B cell (primary cell): ENCODE results near the gene LSM3. TPM values are rescaled to one million over a fixed set of nuclear protein-coding genes. Genes with fewer than 3 reads are reported as not detected.

Experiments
- ATAC-seq: fragments of 200-7000 bp; cut with Tn5 transposase; one replicate; pipeline ENCODE4 v1.10.0; 2021; ENCODE audit warnings: low read depth, mild to moderate bottlenecking, moderate number of reproducible peaks, moderate library complexity
- CTCF ChIA-PET: fragments of 350-600 bp; sonication (Branson Sonifier 250); formaldehyde crosslinking; loops from one replicate; lab custom pipeline; 2021; ENCODE audit warnings: antibody characterized with exemption, inconsistent platforms; lab: Charles Lee
- POLR2A ChIA-PET: fragments of 350-600 bp; sonication (Branson Sonifier 250); formaldehyde crosslinking; loops from one replicate; lab custom pipeline; 2021; ENCODE audit warnings: antibody characterized with exemption; lab: Charles Lee
- DNase-seq: peaks from one replicate; pipeline ENCODE4 v3.0.0; 2013
- H2AFZ ChIP-seq: 2 replicates; pipeline ENCODE4 v1.6.1; 2012; ENCODE audit warnings: mild to moderate bottlenecking, low read depth, low read length; ENCODE audit not compliant: insufficient read depth, poor library complexity, severe bottlenecking
- H3K27ac ChIP-seq, 2 donors: 1 replicate in 1 of 2; 2 replicates in 1 of 2; pipeline ENCODE4 v1.5.1; 2012 to 2013; ENCODE audit warnings: low read length in 2 of 2, mild to moderate bottlenecking in 2 of 2, moderate library complexity in 1 of 2
- H3K27me3 ChIP-seq, 4 experiments: fragments of 200-600 bp in 1 of 4; sonication (generic) in 1 of 4; replicated peaks in 1 of 4; 1 replicate in 2 of 4; 2 replicates in 2 of 4; pipeline versions ENCODE4 v1.6.1 to v1.7.0; 2013 to 2016; ENCODE audit warnings: low read length in 3 of 4, mild to moderate bottlenecking in 2 of 4, mixed read lengths in 1 of 4, moderate library complexity in 1 of 4; ENCODE audit not compliant: insufficient read depth in 4 of 4, control insufficient read depth in 3 of 4; ENCODE audit errors: control extremely low read depth in 1 of 4
- H3K36me3 ChIP-seq, 2 experiments: replicated peaks in 1 of 2; 1 replicate in 1 of 2; 2 replicates in 1 of 2; pipeline versions ENCODE4 v1.6.1 to v1.7.1; 2013; ENCODE audit warnings: low read length in 1 of 2; ENCODE audit not compliant: insufficient read depth in 2 of 2, control insufficient read depth in 1 of 2; ENCODE audit errors: control extremely low read depth in 1 of 2, extremely low read depth in 1 of 2
- H3K4me1 ChIP-seq, 2 donors: fragments of 200-600 bp in 1 of 2; sonication (generic) in 1 of 2; 1 replicate in 1 of 2; 2 replicates in 1 of 2; pipeline versions ENCODE4 v1.5.1 to v1.6.1; 2013 to 2017; ENCODE audit warnings: low read length in 2 of 2; ENCODE audit not compliant: control insufficient read depth in 2 of 2, insufficient read depth in 2 of 2
- H3K4me2 ChIP-seq: replicated peaks from 2 replicates; pipeline ENCODE3; 2012; ENCODE audit warnings: mild to moderate bottlenecking, low read depth, low read length; ENCODE audit not compliant: poor library complexity, severe bottlenecking
- H3K4me3 ChIP-seq, 5 experiments: fragments of 200-600 bp in 1 of 5; sonication (generic) in 1 of 5; 1 replicate in 3 of 5; 2 replicates in 2 of 5; pipeline versions ENCODE4 v1.5.1 to v1.7.0; 2011 to 2016; ENCODE audit warnings: low read length in 4 of 5, mild to moderate bottlenecking in 4 of 5, low read depth in 2 of 5, control low read depth in 1 of 5, moderate library complexity in 1 of 5; ENCODE audit not compliant: insufficient read depth in 1 of 5; ENCODE audit errors: control extremely low read depth in 1 of 5, extremely low read depth in 1 of 5
- H3K79me2 ChIP-seq: fragments of 200-600 bp; sonication (generic); one replicate; pipeline ENCODE4 v1.6.0; 2016; ENCODE audit warnings: low read length; ENCODE audit not compliant: control insufficient read depth, insufficient read depth
- H3K9ac ChIP-seq: fragments of 200-600 bp; sonication (generic); 2 replicates; pipeline ENCODE4 v1.6.1; 2017; ENCODE audit warnings: mild to moderate bottlenecking, low read length, moderate library complexity
- H3K9me3 ChIP-seq, 3 donors: one replicate each; pipeline versions ENCODE4 v1.6.1 to v1.7.1; 2013; ENCODE audit warnings: low read length in 2 of 3; ENCODE audit not compliant: control insufficient read depth in 2 of 3, insufficient read depth in 1 of 3; ENCODE audit errors: control extremely low read depth in 1 of 3
- H4K20me1 ChIP-seq: 2 replicates; pipeline ENCODE4 v1.6.0; 2012; ENCODE audit warnings: mild to moderate bottlenecking, low read length; ENCODE audit not compliant: insufficient read depth, control insufficient read depth, poor library complexity, severe bottlenecking
- H3K27ac Mint-ChIP-seq: one replicate; pipeline ENCODE4 v1.8.0; 2021; ENCODE audit warnings: mixed read lengths
- H3K27me3 Mint-ChIP-seq: one replicate; pipeline ENCODE4 v1.8.0; 2021; ENCODE audit warnings: mixed read lengths
- H3K4me1 Mint-ChIP-seq: one replicate; pipeline ENCODE4 v1.8.0; 2021; ENCODE audit warnings: mixed read lengths
- H3K4me3 Mint-ChIP-seq: one replicate; pipeline ENCODE4 v1.8.0; 2021; ENCODE audit warnings: mixed read lengths
- H3K9me3 Mint-ChIP-seq: one replicate; pipeline ENCODE4 v1.8.0; 2022; ENCODE audit warnings: mixed read lengths; ENCODE audit not compliant: insufficient read depth
- EZH2 ChIP-seq: IDR thresholded peaks from 2 replicates; pipeline ENCODE4 v1.6.1; 2012; ENCODE audit warnings: borderline replicate concordance, low read depth, mild to moderate bottlenecking, moderate library complexity, low read length; ENCODE audit not compliant: insufficient read depth, poor library complexity, severe bottlenecking
- WGBS: methylation state at CpG from one replicate; pipeline ENCODE4 v1.1.5; 2013; ENCODE audit warnings: missing lambda C conversion rate; ENCODE audit not compliant: insufficient coverage; 5-methylcytosine and 5-hydroxymethylcytosine counted together
- intact Hi-C: fragments of 100-400 bp; cut with micrococcal nuclease; formaldehyde crosslinking; loops from one replicate; pipeline ENCODE4 v1.10.0; 2022
- polyA plus RNA-seq: library from polyadenylated mRNA; depleted of rRNA; stranded (reverse); fragments of >200 nt; gene quantifications from 2 replicates; pipeline ENCODE4 v1.2.3, GENCODE V29; 2012
- total RNA-seq, 2 donors: library from RNA; stranded (reverse); fragments of 120-200 nt in 1 of 2; gene quantifications; 1 replicate in 1 of 2; 2 replicates in 1 of 2; pipeline versions ENCODE4 v1.2.3 to v1.2.4, GENCODE V29; 2013 to 2022
- TF ChIP-seq, protein P1 (sequence below): fragments of 200-600 bp; IDR thresholded peaks from one replicate; pipeline ENCODE4 v1.8.0; 2022; ENCODE audit warnings: antibody characterized with exemption, mild to moderate bottlenecking

Gene LSM3
- total and polyA plus RNA-seq, 2 donors (not counting 1 experiment from before 2014, with no cell fraction given): 2.8 to 10.0 TPM

DNA sequence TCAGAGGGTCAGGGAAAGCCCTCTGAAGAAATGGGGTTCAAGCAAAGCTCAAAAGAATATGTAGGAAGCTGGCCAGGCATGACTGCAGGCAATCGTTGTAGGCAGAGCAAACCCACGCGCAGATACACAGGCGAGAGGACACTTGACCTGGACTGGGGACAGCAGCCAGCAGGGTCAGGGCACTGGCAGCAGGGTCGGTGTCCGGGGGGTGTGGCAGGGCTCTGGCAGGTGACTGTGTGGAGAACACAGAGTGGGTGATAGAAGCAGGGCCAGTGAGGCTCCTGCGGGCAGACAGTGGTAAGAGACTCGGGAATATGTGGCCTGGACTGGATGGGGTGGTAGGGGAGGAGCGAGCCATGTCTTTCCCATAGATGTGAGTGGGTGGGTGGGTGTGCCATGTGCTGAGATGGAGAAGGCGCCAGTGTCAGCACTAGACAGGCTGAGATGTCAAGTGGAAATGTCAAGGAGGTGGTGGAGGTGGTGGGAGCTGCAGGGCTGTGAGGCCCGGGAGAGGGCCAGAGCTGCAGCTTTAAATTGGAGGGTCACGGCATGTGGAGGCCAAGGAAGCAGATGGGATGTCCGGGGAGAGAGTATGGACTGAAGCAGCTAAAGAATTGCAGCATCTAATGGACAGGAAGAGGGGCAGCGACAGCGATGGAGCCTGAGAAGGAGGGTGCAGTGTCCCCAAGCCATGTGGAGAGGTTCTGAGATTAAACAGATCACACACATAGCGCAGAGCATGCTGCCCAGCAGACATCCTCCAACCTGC lies 40.3 kb upstream of the LSM3 start:
- peaks cover 0 to 60% of the 10 kb centered on the region in 2 experiments for H3K36me3 ChIP-seq
- ATAC-seq (no peak), DNase-seq (no peak)
- WGBS: 97% methylated on average over 14 of the region's 16 CpGs
- POLR2A ChIA-PET: no interaction called here
- H2AFZ ChIP-seq: no peak overlapping the region
- H3K4me2 ChIP-seq: no peak overlapping the region
- no peak overlapping the region for H3K9ac ChIP-seq
- Mint-ChIP-seq H3K27me3 (no peaks in the 10 kb centered on the region), H3K27ac (no peak overlapping the region), H3K4me3 (no peak overlapping the region), H3K4me1 (no peaks in the 10 kb centered on the region), H3K9me3 (no peaks in the 10 kb centered on the region)
- no peak overlapping the region for H3K27ac ChIP-seq
- no peaks in the 10 kb centered on the region for H3K4me1 ChIP-seq
- no peaks in the 10 kb centered on the region for H3K27me3 ChIP-seq
- intact Hi-C loops: no loop called here
- no peaks in the 10 kb centered on the region for H3K9me3 ChIP-seq
- no peaks in the 10 kb centered on the region for H3K79me2 ChIP-seq
- no peak overlapping the region for H3K4me3 ChIP-seq
- no peaks in the 10 kb centered on the region for H4K20me1 ChIP-seq
- CTCF ChIA-PET: no interaction called here
- TF ChIP-seq, protein P1, sequence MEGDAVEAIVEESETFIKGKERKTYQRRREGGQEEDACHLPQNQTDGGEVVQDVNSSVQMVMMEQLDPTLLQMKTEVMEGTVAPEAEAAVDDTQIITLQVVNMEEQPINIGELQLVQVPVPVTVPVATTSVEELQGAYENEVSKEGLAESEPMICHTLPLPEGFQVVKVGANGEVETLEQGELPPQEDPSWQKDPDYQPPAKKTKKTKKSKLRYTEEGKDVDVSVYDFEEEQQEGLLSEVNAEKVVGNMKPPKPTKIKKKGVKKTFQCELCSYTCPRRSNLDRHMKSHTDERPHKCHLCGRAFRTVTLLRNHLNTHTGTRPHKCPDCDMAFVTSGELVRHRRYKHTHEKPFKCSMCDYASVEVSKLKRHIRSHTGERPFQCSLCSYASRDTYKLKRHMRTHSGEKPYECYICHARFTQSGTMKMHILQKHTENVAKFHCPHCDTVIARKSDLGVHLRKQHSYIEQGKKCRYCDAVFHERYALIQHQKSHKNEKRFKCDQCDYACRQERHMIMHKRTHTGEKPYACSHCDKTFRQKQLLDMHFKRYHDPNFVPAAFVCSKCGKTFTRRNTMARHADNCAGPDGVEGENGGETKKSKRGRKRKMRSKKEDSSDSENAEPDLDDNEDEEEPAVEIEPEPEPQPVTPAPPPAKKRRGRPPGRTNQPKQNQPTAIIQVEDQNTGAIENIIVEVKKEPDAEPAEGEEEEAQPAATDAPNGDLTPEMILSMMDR: no peak
- no peak for TF ChIP-seq EZH2

DNA sequence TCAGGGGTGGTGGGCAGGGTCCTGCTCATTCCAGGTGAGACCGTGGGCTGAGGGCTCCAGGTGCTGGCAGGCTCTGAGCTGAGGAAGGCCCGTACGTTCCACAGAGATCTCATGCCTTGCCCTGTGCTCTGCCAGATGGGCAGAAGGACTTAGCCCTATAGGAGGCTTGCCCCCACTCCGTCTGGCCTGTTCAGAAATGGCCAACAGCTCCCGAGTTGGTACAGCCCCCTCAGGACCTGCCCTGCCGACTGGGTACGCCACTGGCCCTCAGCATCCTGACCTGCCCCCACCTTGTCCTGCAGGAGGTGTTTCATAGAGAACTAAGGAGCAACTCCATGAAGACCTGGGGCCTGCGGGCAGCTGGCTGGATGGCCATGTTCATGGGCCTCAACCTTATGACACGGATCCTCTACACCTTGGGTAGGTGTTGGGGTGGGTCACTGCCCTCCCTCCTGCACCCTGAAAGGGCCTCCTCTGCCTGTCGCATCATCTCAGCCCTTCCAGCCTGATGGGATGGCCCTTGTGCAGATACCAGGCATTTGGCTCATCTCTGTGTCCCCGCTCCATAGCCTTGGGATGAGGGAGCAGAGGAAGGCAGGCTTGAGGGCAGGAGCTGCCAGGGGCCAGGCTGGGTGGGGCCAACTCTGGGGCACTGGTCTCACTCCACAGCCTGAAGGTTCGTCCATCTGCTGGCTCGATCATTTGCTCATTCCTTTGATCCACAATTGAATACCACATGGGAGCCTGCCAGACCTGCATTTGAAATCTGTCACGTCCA lies 39.5 kb upstream of the LSM3 start:
- H3K9me3 ChIP-seq: no peaks in the 10 kb centered on the region
- peaks cover 4% of the 10 kb centered on the region in 2 donors for H3K4me1 ChIP-seq
- H4K20me1 ChIP-seq: no peaks in the 10 kb centered on the region
- TF ChIP-seq, protein P1: no peak
- TF ChIP-seq EZH2: no peak
- H3K4me3 Mint-ChIP-seq: no peak overlapping the region
- ChIA-PET CTCF (no interaction called here), POLR2A (no interaction called here)
- intact Hi-C loops: no loop called here
- H3K4me3 ChIP-seq: no peak overlapping the region
- no peaks in the 10 kb centered on the region for H3K27me3 Mint-ChIP-seq
- no peaks in the 10 kb centered on the region for H3K79me2 ChIP-seq
- H3K9ac ChIP-seq: no peak overlapping the region
- WGBS: 98% methylated on average over 13 of the region's 14 CpGs
- H3K4me2 ChIP-seq: no peak overlapping the region
- H3K27ac Mint-ChIP-seq: no peak overlapping the region
- no peaks in the 10 kb centered on the region for H3K27me3 ChIP-seq
- H3K36me3 ChIP-seq: peaks cover 0 to 58% of the 10 kb centered on the region in 2 experiments
- no peak overlapping the region for H3K27ac ChIP-seq
- H3K9me3 Mint-ChIP-seq: no peaks in the 10 kb centered on the region
- peaks cover 2% of the 10 kb centered on the region for H3K4me1 Mint-ChIP-seq
- no peak overlapping the region for H2AFZ ChIP-seq
- DNase-seq: no peak
- ATAC-seq: no peak
